Parathyroid adenoma (tissue), 2 donors: ENCODE measurements around the gene C16orf46.

Experiments used
- H2AFZ ChIP-seq: fragments of 300-600 bp; sonication (generic); one replicate; pipeline ENCODE4 v1.7.0; 2017; ENCODE audit warnings: antibody characterized with exemption, mild to moderate bottlenecking
- H3K27ac ChIP-seq: fragments of 300-600 bp; sonication (generic); one replicate; pipeline ENCODE4 v1.7.0; 2017
- H3K27me3 ChIP-seq: fragments of 300-600 bp; sonication (generic); one replicate; pipeline ENCODE4 v1.7.0; 2017; ENCODE audit warnings: low read length; ENCODE audit not compliant: control insufficient read depth, insufficient read depth
- H3K36me3 ChIP-seq: fragments of 300-600 bp; sonication (generic); one replicate; pipeline ENCODE4 v1.7.0; 2017; ENCODE audit warnings: low read length; ENCODE audit not compliant: control insufficient read depth, insufficient read depth
- H3K4me1 ChIP-seq: fragments of 300-600 bp; sonication (generic); one replicate; pipeline ENCODE4 v1.7.0; 2017; ENCODE audit warnings: control low read depth
- H3K4me2 ChIP-seq: fragments of 300-600 bp; sonication (generic); one replicate; pipeline ENCODE4 v1.7.0; 2017; ENCODE audit warnings: low read length
- H3K4me3 ChIP-seq: fragments of 300-600 bp; sonication (generic); one replicate; pipeline ENCODE4 v1.7.0; 2017; ENCODE audit warnings: low read depth, low read length
- H3K79me2 ChIP-seq: fragments of 300-600 bp; sonication (generic); one replicate; pipeline ENCODE4 v1.7.0; 2017; ENCODE audit warnings: control low read depth
- H3K9ac ChIP-seq: fragments of 300-600 bp; sonication (generic); one replicate; pipeline ENCODE4 v1.7.0; 2017; ENCODE audit warnings: mild to moderate bottlenecking
- H3K9me3 ChIP-seq: fragments of 300-600 bp; sonication (generic); one replicate; pipeline ENCODE4 v1.7.0; 2017; ENCODE audit warnings: low read length; ENCODE audit not compliant: control insufficient read depth
- CTCF ChIP-seq: fragments of 300-600 bp; sonication (generic); IDR thresholded peaks from one replicate; pipeline ENCODE4 v1.7.0; 2017; ENCODE audit warnings: antibody characterized with exemption, mild to moderate bottlenecking
- donor health status: primary hyperparathyroidism.

Gene C16orf46

DNA sequence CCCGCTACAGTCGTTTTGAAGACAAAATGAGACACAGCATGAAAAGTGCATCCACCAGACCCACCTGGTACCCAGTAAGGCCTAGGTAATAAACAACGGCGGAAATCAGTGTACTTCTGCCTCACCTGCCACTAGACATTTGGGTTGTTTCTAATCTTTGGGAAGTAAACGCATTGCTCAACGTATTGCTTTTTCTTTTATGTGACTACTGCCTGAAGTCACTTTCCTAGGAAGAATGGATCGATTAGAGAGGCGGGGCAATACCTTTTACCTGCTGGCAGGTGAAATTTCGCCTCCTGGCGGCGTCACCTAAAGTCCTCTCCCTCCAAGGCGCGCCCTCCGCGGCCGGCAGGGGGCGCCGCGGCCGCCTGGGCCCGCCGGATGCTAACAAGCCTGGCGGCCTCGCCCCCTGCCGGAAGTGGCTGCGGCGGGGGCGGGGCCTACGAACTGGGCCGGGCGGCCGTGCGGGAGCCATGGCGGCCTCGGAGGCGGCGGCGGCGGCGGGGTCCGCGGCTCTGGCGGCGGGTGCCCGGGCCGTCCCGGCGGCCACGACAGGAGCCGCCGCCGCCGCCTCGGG is 41.6 kb downstream of the C16orf46 start, which contains the start of gene ATMIN:
TSS of gene ATMIN (plus strand) at position 445 of the 577 bp plus-strand sequence. CDS start at position 474, 29 bp downstream.
- Histone ChIP-seq H3K4me1 (peaks cover 5% of the 10 kb centered on the region), H3K4me3 (peak within 1 kb of the TSS; percentile 64), H3K9ac (no peak within 1 kb of the TSS), H3K36me3 (no peaks in the 10 kb centered on the region), H3K4me2 (peak within 1 kb of the TSS; percentile 85), H3K27me3 (no peaks in the 10 kb centered on the region), H3K27ac (peak within 1 kb of the TSS; percentile 12), H3K79me2 (peaks cover 19% of the 10 kb centered on the region), H2AFZ (peak within 1 kb of the TSS; percentile 74), H3K9me3 (no peaks in the 10 kb centered on the region)
- TF ChIP-seq CTCF = peak; percentile 95

DNA sequence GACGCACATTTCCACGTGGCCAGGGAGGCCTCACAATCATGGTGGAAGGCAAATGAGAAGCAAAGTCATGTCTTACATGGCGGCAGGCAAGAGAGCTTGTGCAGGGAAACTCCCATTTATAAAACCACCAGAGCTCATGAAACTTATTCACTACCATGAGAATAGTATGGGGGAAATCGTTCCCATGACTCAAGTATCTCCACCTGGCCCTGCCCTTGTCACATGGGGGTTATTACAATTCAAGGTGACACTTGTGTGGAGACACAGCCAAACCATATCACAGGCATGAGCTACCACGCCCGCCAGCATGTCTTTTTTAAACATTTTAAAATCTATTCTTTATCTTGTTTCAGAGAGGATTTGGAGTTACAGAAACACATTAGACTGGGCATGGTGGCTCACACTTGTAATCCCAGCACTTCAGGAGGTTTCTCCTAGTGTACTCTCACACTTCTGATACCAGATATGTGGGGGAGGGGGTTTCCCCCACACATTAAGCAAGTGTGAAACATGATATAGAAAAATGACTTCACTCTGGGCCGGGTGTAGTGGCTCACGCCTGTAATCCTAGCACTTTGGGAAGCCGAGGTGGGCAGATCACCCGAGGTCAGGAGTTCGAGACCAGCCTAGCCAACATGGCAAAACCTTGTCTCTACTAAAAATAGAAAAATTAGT is 47.0 kb downstream of the C16orf46 start:
- H3K36me3 ChIP-seq = no peaks in the 10 kb centered on the region
- no peak overlapping the region for H3K27ac ChIP-seq
- no peak for TF ChIP-seq CTCF
- no peaks in the 10 kb centered on the region for H3K79me2 ChIP-seq
- no peaks in the 10 kb centered on the region for H3K4me1 ChIP-seq
- H3K9ac ChIP-seq = no peak overlapping the region
- no peaks in the 10 kb centered on the region for H3K27me3 ChIP-seq
- H3K9me3 ChIP-seq = no peaks in the 10 kb centered on the region
- H2AFZ ChIP-seq = no peak overlapping the region
- no peak overlapping the region for H3K4me2 ChIP-seq
- no peak overlapping the region for H3K4me3 ChIP-seq

DNA sequence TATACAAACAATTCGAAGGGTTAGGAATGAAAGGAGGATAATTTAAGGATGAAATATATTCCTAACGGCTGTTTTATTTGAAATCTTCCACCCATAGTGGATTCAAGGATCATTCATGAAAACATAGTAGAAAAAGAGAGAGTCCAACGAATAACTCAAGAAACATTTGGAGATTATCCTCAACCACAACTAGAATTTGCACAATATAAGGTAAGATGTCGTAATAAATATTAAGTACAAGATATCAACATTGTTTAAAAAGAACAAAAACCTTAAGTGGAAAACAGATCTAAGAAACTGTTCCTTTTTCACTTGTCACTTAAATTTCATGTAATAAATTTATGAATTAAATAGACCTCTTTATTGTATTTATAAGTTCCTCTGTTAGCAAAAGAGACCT is 50.6 kb downstream of the C16orf46 start:
- no peak overlapping the region for H3K4me2 ChIP-seq
- peaks cover 3% of the 10 kb centered on the region for H3K4me1 ChIP-seq
- no peak for TF ChIP-seq CTCF
- H3K27me3 ChIP-seq = no peaks in the 10 kb centered on the region
- no peaks in the 10 kb centered on the region for H3K79me2 ChIP-seq
- H3K9ac ChIP-seq = no peak overlapping the region
- no peak overlapping the region for H3K4me3 ChIP-seq
- peaks cover 3% of the 10 kb centered on the region for H3K36me3 ChIP-seq
- H2AFZ ChIP-seq = no peak overlapping the region
- no peak overlapping the region for H3K27ac ChIP-seq
- no peaks in the 10 kb centered on the region for H3K9me3 ChIP-seq

DNA sequence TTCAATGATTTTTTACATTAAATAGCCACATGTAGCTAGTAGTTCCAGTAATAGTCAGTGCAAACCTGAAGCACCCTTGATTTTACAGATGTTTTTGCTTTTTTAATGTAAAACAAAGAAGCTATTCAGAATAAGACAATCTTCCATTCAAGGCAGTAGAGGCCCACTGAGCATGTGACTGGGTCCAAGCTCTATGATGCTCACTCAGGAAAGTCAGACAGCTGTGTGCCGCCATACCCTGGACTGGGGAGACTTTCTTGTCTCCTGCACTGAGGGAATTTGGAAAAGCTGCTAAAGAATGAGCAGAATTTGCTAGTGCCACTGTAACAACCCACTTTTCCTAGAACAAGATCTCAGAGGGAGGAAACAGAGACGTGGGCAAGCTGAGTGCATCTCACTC is 58.5 kb downstream of the C16orf46 start:
- Histone ChIP-seq H3K36me3 (peaks cover 3% of the 10 kb centered on the region), H3K27ac (no peak overlapping the region), H3K9me3 (no peaks in the 10 kb centered on the region), H3K27me3 (no peaks in the 10 kb centered on the region), H3K9ac (no peak overlapping the region), H2AFZ (no peak overlapping the region), H3K4me3 (no peak overlapping the region), H3K4me2 (no peak overlapping the region), H3K4me1 (no peaks in the 10 kb centered on the region), H3K79me2 (no peaks in the 10 kb centered on the region)
- no peak for TF ChIP-seq CTCF

DNA sequence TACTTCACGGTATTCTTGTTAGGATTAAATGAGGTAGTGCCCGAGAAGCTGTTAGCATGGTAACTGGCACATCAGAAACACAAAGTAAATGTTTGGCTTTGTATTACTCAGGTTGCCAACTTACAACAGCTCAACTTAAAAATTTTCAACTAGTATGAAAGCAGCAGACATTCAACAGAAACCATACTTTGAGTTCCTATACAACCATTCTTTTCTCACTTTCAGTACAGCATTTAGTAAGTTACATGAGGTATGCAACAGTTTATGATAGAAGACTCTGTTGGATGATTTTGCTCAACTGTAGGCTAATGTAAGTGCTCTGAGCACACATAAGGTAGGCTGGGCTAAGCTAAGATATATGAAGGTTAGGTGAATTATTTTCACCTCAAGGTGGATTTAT is 62.4 kb downstream of the C16orf46 start:
- no peaks in the 10 kb centered on the region for H3K4me1 ChIP-seq
- no peak overlapping the region for H3K4me2 ChIP-seq
- H3K79me2 ChIP-seq = no peaks in the 10 kb centered on the region
- H2AFZ ChIP-seq = no peak overlapping the region
- no peak overlapping the region for H3K4me3 ChIP-seq
- no peaks in the 10 kb centered on the region for H3K9me3 ChIP-seq
- no peak for TF ChIP-seq CTCF
- H3K27ac ChIP-seq = no peak overlapping the region
- H3K36me3 ChIP-seq = no peaks in the 10 kb centered on the region
- H3K9ac ChIP-seq = no peak overlapping the region
- no peaks in the 10 kb centered on the region for H3K27me3 ChIP-seq
